Activated T-cell treated with anti-CD3 and anti-CD28 coated beads for 1 hour (primary cell): ENCODE results near the gene GINS2.

Experiments used
- DNase-seq: peaks from one replicate; pipeline ENCODE4 v3.0.0-alpha.2; 2020; ENCODE audit warnings: low read depth

GINS2 gene

DNA sequence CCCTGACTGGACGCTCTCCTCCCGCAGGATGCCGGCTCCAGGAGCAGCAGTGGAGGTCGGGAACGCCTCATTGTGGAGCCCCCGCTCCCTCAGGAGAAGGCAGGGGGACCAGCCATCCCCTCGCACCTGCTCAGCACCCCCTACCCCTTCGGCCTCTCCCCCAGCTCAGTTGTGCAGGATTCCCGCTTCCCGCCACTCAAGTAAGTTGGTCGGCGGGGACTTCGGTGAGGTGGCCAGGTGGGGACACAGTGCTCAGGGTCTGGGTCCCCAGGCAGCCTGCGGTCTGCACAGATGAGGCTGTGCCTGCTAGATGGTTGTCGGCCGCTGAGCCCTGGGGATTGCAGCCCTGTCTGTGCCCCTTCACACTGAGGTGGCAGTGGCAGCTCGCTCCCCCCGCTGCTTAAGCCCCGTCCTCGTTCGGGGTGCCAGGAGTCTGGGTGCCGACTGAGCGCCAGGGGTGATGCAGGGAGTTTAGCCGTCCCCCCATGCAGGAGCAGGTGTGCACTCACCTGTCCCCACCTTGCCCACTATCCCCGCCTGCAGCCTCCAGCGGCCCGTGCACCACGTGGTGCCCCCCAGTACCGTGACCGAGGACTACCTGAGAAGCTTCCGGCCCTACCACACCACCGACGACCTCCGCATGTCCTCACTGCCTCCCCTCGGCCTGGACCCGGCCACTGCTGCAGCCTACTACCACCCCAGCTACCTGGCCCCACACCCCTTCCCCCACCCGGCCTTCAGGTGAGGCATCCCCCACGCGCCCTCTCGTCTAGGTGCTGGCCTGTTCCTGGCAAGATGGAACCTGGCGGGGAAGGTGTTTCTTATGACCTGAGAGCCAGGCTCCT, 34.3 kb downstream of the GINS2 start:
- no peak for DNase-seq

DNA sequence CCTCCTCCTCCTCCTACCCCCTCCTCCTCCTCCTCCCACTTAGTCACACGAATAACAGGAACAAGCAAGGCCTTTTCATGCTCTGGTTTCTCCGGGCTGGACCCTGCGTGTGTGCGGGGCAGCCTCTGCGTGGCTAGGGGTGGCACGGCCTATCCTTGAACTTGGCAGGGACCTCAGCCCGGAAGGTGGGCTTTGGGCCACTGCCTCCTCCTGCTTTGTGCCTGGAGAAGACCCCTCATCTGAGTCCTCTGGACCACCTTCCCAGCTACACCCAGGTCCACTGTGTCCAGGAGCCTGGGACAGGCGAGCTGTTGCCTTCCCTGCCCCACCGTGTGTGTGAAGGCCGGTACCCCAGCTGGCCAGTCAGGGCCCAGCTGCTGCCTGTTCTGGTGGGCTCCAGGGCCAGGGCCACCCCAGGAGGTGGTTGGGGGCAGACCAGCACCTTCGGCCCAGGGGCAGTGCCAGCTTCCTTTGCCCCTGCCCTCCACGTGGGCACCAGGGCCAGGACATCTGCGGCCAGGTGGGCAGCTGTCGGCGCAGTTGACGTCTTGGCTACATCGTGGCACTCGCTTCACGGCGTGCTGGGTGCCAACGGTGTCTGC, 35.4 kb downstream of the GINS2 start:
- DNase-seq = no peak

GRCh38 chr16:85652431-85653221, 36.1 kb downstream of the GINS2 start:
- DNase-seq = no peak

DNA sequence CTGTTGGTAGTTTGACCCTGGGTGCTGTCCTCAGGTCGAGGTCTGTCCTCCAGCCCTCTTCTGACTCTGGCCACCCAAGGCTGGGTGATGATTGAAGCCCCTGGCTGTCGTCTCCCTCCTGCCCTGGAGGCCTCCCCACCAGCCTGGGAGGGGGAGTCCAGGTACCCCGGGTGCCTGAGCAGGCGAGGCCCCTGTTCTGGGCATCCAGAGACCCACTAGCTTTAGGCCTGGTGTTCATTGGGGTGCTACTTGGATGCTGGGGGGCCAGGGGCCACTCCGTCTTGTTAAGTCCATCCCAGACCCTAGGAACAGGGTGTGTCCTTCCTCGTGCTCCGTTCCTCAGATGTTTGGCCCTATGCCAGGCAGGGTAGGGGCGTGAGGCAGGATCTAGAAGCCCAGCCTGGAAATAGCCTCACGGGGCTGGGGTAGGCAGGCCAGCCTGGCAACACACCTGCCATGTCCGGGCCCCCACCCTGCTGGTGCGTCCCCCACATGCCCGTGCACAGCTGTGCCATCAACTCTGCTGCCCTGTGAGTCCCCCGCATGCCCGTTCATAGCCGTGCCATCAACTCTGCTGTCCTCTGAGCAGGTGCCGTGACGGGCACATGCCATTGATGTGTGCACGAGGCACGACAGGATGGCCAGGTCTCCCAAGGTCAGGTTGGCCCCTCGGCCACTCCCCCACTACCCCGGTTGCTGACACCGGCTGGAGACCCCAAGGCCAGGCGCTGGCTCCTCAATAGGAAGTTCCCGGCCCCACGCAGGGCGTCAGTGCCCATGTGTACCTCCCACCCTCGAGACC, 36.9 kb downstream of the GINS2 start:
- no peak for DNase-seq

GRCh38 chr16:85650844-85651628, 37.7 kb downstream of the GINS2 start:
- DNase-seq = no peak

- no peak for DNase-seq
Measured at GRCh38 chr16:85650135-85650843, 38.5 kb downstream of the GINS2 start.

DNA sequence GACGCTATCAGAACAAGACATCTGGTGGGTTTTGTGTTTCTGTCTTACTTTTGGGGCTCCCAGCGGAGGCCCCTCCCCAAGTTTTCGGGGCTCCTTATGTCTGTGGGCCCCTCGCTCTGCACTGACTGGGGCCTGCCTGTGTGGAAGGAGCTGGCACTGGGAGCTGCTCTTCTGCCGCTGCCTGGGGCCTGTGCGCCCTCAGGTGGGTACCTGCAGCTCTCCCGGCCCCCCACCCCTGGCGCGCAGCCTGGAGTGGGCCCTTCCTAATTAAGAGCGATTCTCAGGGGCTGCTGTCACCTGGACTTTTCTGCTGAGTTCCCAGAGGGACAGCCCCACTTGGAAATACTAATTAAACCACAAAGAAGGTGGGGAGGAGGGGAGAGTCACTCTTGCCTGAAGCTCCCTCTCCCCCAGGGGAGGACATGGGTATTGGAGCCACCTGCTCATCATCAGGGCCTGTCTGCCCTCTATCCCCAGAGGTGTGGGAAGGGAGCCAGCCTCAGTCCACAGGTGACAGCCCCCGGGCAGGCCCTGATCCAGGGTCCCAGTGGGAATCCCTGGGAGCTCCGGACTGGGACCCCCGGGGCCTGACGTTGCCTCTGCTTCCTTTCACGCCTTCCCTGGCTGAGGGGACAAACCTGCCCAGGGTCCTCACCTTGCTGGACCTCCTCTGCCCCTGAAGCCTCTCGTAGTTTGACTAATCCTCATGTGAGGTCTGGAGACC, 39.2 kb downstream of the GINS2 start:
- no peak for DNase-seq

GRCh38 chr16:85648805-85649204, 39.9 kb downstream of the GINS2 start:
- DNase-seq = no peak

- DNase-seq = no peak
Measured at GRCh38 chr16:85648070-85648714, 40.6 kb downstream of the GINS2 start.

GRCh38 chr16:85646976-85647375, 41.8 kb downstream of the GINS2 start:
- no peak for DNase-seq

DNA sequence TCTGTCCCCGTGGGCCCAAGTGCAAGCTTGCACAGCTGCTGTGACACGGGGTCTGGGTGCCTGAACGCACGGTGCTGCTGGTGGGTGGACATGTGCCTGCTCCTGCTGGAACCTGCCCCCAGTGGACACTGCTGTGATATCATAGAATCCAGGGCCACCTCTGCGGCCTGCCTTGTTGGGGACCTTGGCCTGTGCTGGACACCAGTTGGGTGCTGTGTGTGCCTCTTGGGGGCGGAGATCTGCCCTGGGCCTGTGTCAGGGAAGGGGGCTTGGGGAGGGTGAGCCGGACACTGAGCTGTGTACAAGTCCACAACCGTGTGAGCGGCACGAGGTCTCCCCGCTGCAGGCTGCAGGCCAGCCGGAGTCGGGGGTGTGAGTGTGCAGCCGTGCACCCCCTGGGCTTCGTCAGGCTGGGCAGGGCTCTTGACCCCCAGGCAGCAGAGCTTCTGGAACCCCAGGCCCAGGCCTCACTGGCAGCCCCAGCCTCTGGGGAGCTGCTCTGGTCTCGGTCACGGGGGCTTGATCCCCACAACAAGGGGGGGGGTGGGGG, 42.3 kb downstream of the GINS2 start:
- no peak for DNase-seq

DNA sequence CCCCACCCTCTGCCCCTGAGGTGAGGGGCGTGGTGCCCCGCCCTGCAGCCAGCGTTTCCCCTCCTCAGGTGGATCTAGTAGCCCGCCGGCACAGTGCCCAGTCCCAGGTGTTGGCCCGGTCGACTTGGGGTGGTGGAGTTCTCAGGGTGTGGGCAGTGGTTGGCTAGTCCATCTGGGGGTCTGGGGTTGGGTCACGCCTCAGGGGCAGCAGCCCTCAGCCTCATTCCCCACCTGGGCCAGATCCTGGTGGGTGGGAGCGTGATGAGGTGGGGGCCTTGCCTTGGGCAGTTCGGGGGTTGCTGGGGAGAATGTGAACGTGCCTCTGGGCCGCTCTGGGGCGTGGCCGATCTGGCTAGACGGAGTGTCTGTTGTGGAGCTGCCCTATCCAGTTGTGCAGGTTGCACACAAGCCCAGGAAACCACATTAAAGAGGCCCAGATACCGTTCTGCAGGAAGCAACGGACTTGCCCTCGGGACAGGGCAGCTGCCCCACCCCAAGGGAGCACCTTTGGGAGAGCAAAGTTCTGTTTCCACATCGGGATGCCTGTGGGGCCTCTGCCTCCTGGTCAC, 43.6 kb downstream of the GINS2 start:
- DNase-seq = no peak

- no peak for DNase-seq
Measured at GRCh38 chr16:85644093-85644712, 44.6 kb downstream of the GINS2 start.

DNA sequence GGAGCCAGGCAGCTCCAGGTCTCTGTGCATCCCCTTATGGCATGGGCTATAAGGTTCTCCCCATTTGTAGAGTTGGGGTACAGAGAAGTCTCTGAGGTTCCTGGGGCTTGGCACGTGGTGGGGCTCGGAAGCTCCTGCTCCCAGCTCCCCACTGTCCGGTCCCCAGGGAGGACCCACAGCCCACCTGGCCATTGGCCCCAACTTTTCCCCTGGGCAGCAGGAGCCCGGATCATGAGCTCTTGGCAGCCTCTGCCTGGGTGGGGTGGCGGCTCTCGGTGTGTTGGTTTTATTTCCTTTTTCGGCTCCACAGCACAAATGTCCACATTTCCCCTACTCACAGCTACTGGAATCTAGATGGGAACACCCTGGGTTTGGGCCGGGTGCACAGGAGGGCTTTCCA, 45.1 kb downstream of the GINS2 start:
- no peak for DNase-seq

GRCh38 chr16:85642762-85643358, 45.9 kb downstream of the GINS2 start:
- no peak for DNase-seq

GRCh38 chr16:85641776-85642176, 47.0 kb downstream of the GINS2 start:
- DNase-seq = no peak

DNA sequence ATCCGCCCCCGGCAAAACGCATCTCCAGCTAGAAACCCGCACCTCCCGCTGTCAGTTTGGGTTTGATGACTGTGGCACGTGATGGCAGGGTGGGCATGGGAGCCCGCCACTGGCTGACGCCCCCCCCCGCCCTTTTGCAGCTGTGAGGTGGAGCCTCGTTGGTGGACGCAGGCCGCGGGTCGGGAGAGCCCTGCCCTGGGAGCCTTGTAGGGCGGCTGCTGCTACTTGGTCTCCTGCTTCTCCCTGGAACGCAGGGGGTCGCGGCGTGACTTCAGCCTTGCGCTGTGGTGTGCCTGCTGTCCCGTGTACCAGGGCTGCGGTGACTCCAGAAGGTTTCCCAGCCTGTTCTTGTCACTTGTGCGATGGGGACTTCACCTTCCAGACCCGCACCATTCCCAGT, 47.4 kb downstream of the GINS2 start:
- DNase-seq = no peak

- DNase-seq = no peak
Measured at GRCh38 chr16:85640585-85640984, 48.2 kb downstream of the GINS2 start.
